Measurements from ENCODE around the gene NRCAM. TPM values are rescaled to one million over a fixed set of nuclear protein-coding genes. Genes with fewer than 3 reads are reported as not detected.

Gene NRCAM
- total and polyA plus RNA-seq, 10 of the 15 experiments (the other 5 are each of a cell fraction or from before 2014, with no cell fraction given): 0.30 to 2.0 (median 1.0) TPM

GRCh38 chr7:108374899-108375298 lies 81.3 kb downstream of the NRCAM start (continued):
- TF ChIP-seq REST (IDR thresholded peaks at IDR 0.05; ENCODE audit: low read depth, low read length): no peak
- no peak for TF ChIP-seq ESRRA (IDR thresholded peaks at IDR 0.05; ENCODE audit: low read length)
- TF ChIP-seq RBBP5 (conservative IDR thresholded peaks at IDR 0.05): no peak
- no peak for TF ChIP-seq MXI1 (IDR thresholded peaks at IDR 0.05; ENCODE audit: low read depth, low read length)
- TF ChIP-seq EGR1 (IDR thresholded peaks at IDR 0.05; ENCODE audit: borderline replicate concordance in 1 of 2, low read depth in 2 of 2, low read length in 2 of 2): no peak
- no peak for TF ChIP-seq NFYA (IDR thresholded peaks at IDR 0.05; ENCODE audit: borderline replicate concordance, low read depth, low read length)
- TF ChIP-seq ZBTB40 (IDR thresholded peaks at IDR 0.05; ENCODE audit: borderline replicate concordance): no peak
